Caco-2 (cell line): ENCODE data around the gene SEC14L5. TPM values are rescaled to one million over a fixed set of nuclear protein-coding genes. Genes with fewer than 3 reads are reported as not detected.

Source experiments
- BruUV-seq: library from RNA; stranded (reverse); fragments of 400-500 nt; replicated peaks from 2 replicates; lab custom pipeline; 2021; lab: Mats Ljungman, UMichigan
- CTCF ChIA-PET: fragments of 300-600 bp; sonication (Branson Sonifier 250); formaldehyde crosslinking; loops from one replicate; lab custom pipeline; 2022; ENCODE audit warnings: antibody characterized with exemption; lab: Charles Lee
- POLR2A ChIA-PET: fragments of 300-600 bp; sonication (Branson Sonifier 250); formaldehyde crosslinking; loops from one replicate; lab custom pipeline; 2022; ENCODE audit warnings: antibody characterized with exemption; lab: Charles Lee
- DNase-seq, 2 experiments: peaks; one replicate each; pipeline versions ENCODE4 v3.0.0 to v3.0.0-alpha.2; 2020 to 2022
- H3K27me3 ChIP-seq: replicated peaks from 2 replicates; pipeline ENCODE4 v1.6.0; 2011; ENCODE audit warnings: low read length; ENCODE audit not compliant: control insufficient read depth, insufficient read depth
- H3K36me3 ChIP-seq: 2 replicates; pipeline ENCODE4 v1.5.1; 2011; ENCODE audit warnings: low read length; ENCODE audit not compliant: control insufficient read depth, insufficient read depth
- H3K4me1 ChIP-seq: fragments of 250-450 bp; sonication (Bioruptor Pico); 2 replicates; pipeline ENCODE4 v1.5.1; 2020; ENCODE audit warnings: mild to moderate bottlenecking
- H3K4me3 ChIP-seq: 2 replicates; pipeline ENCODE4 v1.5.1; 2011; ENCODE audit warnings: low read depth, mild to moderate bottlenecking, control low read depth, low read length
- H3K9me3 ChIP-seq: fragments of 250-450 bp; sonication (Bioruptor Pico); 2 replicates; pipeline ENCODE4 v1.5.1; 2020; ENCODE audit warnings: mild to moderate bottlenecking, moderate library complexity
- H3K27ac Mint-ChIP-seq: one replicate; pipeline ENCODE4 v1.8.0; 2022; ENCODE audit warnings: mixed read lengths; ENCODE audit not compliant: unreplicated experiment
- H3K27me3 Mint-ChIP-seq: one replicate; pipeline ENCODE4 v1.8.0; 2022; ENCODE audit warnings: mixed read lengths; ENCODE audit not compliant: insufficient read depth, unreplicated experiment
- H3K36me3 Mint-ChIP-seq: one replicate; pipeline ENCODE4 v1.8.0; 2022; ENCODE audit warnings: mild to moderate bottlenecking, mixed read lengths; ENCODE audit not compliant: insufficient read depth, unreplicated experiment
- H3K4me1 Mint-ChIP-seq: one replicate; pipeline ENCODE4 v1.8.0; 2022; ENCODE audit warnings: low read depth, mixed read lengths; ENCODE audit not compliant: unreplicated experiment
- H3K4me3 Mint-ChIP-seq: one replicate; pipeline ENCODE4 v1.8.0; 2022; ENCODE audit warnings: mild to moderate bottlenecking, moderate library complexity, mixed read lengths; ENCODE audit not compliant: unreplicated experiment
- H3K9me3 Mint-ChIP-seq: one replicate; pipeline ENCODE4 v1.8.0; 2022; ENCODE audit warnings: mixed read lengths; ENCODE audit not compliant: unreplicated experiment
- CTCF ChIP-seq, 2 experiments: fragments of 200-600 bp in 1 of 2; IDR thresholded peaks; 1 replicate in 1 of 2; 2 replicates in 1 of 2; pipeline versions ENCODE4 v1.5.1 to v1.8.0; 2011 to 2022; ENCODE audit warnings: antibody characterized with exemption in 1 of 2, control low read depth in 1 of 2, inconsistent platforms in 1 of 2, low read depth in 1 of 2, low read length in 1 of 2, mild to moderate bottlenecking in 1 of 2, moderate library complexity in 1 of 2; ENCODE audit not compliant: insufficient read depth in 1 of 2, severe bottlenecking in 1 of 2, unreplicated experiment in 1 of 2
- intact Hi-C: fragments of 100-400 bp; cut with micrococcal nuclease; formaldehyde crosslinking; loops from one replicate; pipeline ENCODE4 v1.10.0; 2022; ENCODE audit not compliant: unreplicated experiment
- total RNA-seq: library from RNA; stranded (reverse); gene quantifications from 2 replicates; pipeline ENCODE4 v1.2.3, GENCODE V29; 2022

The SEC14L5 gene
- total RNA-seq, 1 experiment from 2014 or later, result 0.14 TPM

DNA sequence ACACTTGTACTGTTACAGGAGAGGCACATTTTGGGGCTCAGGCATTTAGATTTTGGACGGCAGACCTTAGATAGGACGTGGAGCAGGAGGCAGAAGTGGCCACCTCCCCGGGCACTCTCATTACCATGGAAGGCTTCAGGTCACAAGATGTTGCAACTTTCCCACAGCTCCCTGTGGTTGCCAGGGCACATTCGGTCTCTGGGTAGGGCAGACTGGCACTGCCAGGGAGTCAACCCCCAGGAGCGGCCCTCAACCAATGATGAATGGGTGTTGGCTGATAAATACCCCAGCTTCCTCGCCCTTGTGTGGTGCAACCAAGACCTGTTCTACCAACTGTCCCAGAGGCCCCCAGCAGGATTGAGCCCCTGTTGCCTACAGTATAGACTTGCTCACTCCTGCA is 64.4 kb downstream of the SEC14L5 start:
- intact Hi-C loops, result loop anchor here (5.0 kb wide), 1 partner anchor 65 kb away; the partner anchor contains the start of gene SEC14L5

DNA sequence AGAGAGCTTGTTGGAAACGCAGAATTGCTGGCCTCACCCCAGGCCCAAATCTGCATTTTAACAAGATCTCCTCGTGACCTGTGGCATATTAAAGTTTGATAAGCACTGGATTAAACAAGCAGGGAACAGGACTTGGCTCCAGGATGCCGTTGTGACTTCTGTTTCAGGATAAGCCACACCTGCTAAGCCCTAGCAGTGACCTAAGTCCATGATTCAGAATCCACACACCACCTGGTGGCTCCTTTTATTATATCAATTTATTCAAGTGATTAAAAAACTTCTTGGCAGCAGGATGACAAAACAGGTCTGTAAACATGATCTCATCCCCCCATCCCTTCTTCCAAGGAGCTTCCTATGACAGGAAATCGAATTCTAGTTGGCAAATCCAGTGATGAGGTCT is 66.5 kb downstream of the SEC14L5 start:
- POLR2A ChIA-PET, result no interaction called here
- intact Hi-C loops, result loop anchor here (5.0 kb wide), 1 partner anchor 67 kb away; the partner anchor contains the start of gene SEC14L5

More for the DNA sequence above, 64.4 kb downstream of the SEC14L5 start:
- no peak overlapping the region for H3K27ac Mint-ChIP-seq
- POLR2A ChIA-PET, result no interaction called here
- Histone ChIP-seq H3K9me3 (no peaks in the 10 kb centered on the region), H3K4me3 (no peak overlapping the region), H3K36me3 (no peaks in the 10 kb centered on the region), H3K4me1 (no peaks in the 10 kb centered on the region), H3K27me3 (no peaks in the 10 kb centered on the region)
- no peak for TF ChIP-seq CTCF (IDR thresholded peaks at IDR 0.05; ENCODE audit: insufficient read depth in 1 of 2, low read depth in 1 of 2, low read length in 1 of 2, severe bottlenecking in 1 of 2, unreplicated experiment in 1 of 2)
- H3K9me3 Mint-ChIP-seq, result no peaks in the 10 kb centered on the region
- no peaks in the 10 kb centered on the region for H3K27me3 Mint-ChIP-seq
- CTCF ChIA-PET, result no interaction called here
- H3K4me1 Mint-ChIP-seq, result no peaks in the 10 kb centered on the region
- H3K36me3 Mint-ChIP-seq, result no peaks in the 10 kb centered on the region
- no peak for DNase-seq
- no peak overlapping the region for H3K4me3 Mint-ChIP-seq
- BruUV-seq, result no TSS peak

DNA sequence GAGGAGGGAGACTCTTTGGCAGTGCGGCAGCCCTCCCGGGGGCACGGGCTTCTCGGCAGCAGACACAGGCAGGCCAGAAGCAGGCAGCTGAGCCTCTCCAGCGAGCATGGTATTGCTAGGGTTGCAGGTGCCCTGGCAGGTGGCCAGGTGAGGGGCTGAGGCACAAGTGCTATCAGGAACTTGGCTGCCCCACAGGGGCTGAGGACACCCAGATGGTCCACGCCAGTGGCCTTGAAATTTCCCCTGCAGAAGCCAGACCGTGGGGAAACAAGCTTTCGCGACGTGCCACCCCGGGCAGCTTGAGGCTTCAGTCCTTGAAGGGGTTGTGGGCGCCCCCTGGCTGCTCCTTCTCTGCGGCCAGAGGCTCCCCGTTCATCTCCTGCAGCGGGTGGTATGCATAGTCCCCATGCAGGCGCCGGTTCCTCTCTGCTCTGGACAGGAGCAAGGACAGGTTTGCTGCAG is 67.1 kb downstream of the SEC14L5 start:
- POLR2A ChIA-PET, result no interaction called here
- intact Hi-C loops, result no loop called here
- H3K4me1 Mint-ChIP-seq, result no peaks in the 10 kb centered on the region

More for the DNA sequence above, 66.5 kb downstream of the SEC14L5 start:
- Mint-ChIP-seq H3K4me3 (no peak overlapping the region), H3K36me3 (no peaks in the 10 kb centered on the region), H3K4me1 (no peaks in the 10 kb centered on the region), H3K9me3 (no peaks in the 10 kb centered on the region), H3K27ac (no peak overlapping the region), H3K27me3 (no peaks in the 10 kb centered on the region)
- Histone ChIP-seq H3K9me3 (no peaks in the 10 kb centered on the region), H3K27me3 (no peaks in the 10 kb centered on the region), H3K4me3 (no peak overlapping the region), H3K4me1 (no peaks in the 10 kb centered on the region), H3K36me3 (no peaks in the 10 kb centered on the region)
- BruUV-seq, result no TSS peak
- CTCF ChIA-PET, result no interaction called here
- DNase-seq, result peak in 1 of 2 experiments; percentile 16
- no peak for TF ChIP-seq CTCF (IDR thresholded peaks at IDR 0.05; ENCODE audit: insufficient read depth in 1 of 2, low read depth in 1 of 2, low read length in 1 of 2, severe bottlenecking in 1 of 2, unreplicated experiment in 1 of 2)

More for the DNA sequence above, 67.1 kb downstream of the SEC14L5 start:
- CTCF ChIA-PET, result interaction anchor here (0.6 kb wide), 1 partner anchor 18 kb away, joined by 3 read pairs; no protein-coding TSS in a partner anchor
- TF ChIP-seq CTCF (IDR thresholded peaks at IDR 0.05; ENCODE audit: insufficient read depth in 1 of 2, low read depth in 1 of 2, low read length in 1 of 2, severe bottlenecking in 1 of 2, unreplicated experiment in 1 of 2), result peak; percentile 26 to 36
- Mint-ChIP-seq H3K27ac (no peak overlapping the region), H3K9me3 (no peaks in the 10 kb centered on the region), H3K27me3 (no peaks in the 10 kb centered on the region), H3K4me3 (no peak overlapping the region), H3K36me3 (no peaks in the 10 kb centered on the region)
- peak in 1 of 2 experiments; percentile 17 for DNase-seq
- Histone ChIP-seq H3K27me3 (no peaks in the 10 kb centered on the region), H3K36me3 (no peaks in the 10 kb centered on the region), H3K9me3 (no peaks in the 10 kb centered on the region), H3K4me1 (no peaks in the 10 kb centered on the region), H3K4me3 (no peak overlapping the region)
- BruUV-seq, result no TSS peak
